Measurements from ENCODE around the gene C9orf78. TPM values are rescaled to one million over a fixed set of nuclear protein-coding genes. Genes with fewer than 3 reads are reported as not detected.

Gene C9orf78
- total and polyA plus RNA-seq, 4 donors: 31.1 to 84.2 (median 50.9) TPM

GRCh38 chr9:129828969-129829368 is 6.1 kb downstream of the C9orf78 start:
- Histone ChIP-seq H3K4me1 (ENCODE audit: control insufficient read depth in 4 of 4, insufficient read depth in 4 of 4, low read length in 3 of 4) (peaks cover 0 to 6% (median 4%) of the 10 kb centered on the region in 4 donors), H3K4me3 (ENCODE audit: low read depth in 1 of 3, low read length in 3 of 3) (no peak overlapping the region), H3K27ac (ENCODE audit: low read depth in 1 of 2, low read length in 2 of 2) (no peak overlapping the region), H3K27me3 (ENCODE audit: control insufficient read depth in 4 of 4, insufficient read depth in 4 of 4, low read length in 3 of 4) (no peaks in the 10 kb centered on the region), H3K9ac (ENCODE audit: low read depth in 1 of 2, low read length in 2 of 2) (no peak overlapping the region), H3K9me3 (ENCODE audit: control insufficient read depth in 4 of 4, low read length in 3 of 4) (no peaks in the 10 kb centered on the region), H3K36me3 (ENCODE audit: control insufficient read depth in 4 of 4, insufficient read depth in 3 of 4, low read depth in 1 of 4, low read length in 3 of 4) (peaks cover 14 to 51% (median 44%) of the 10 kb centered on the region in 4 donors)
- 95% methylated on average over 10 of the region's 10 CpGs for WGBS
- no peak for DNase-seq (ENCODE audit: low spot score)
- TF ChIP-seq JUND (IDR thresholded peaks at IDR 0.05) (no peak), EGR1 (IDR thresholded peaks at IDR 0.05; ENCODE audit: low read depth in 2 of 2) (no peak), REST (IDR thresholded peaks at IDR 0.05) (no peak), HNF4G (IDR thresholded peaks at IDR 0.05) (no peak), FOXA1 (IDR thresholded peaks at IDR 0.05) (no peak), GABPA (IDR thresholded peaks at IDR 0.05 in 1 of 2, conservative IDR thresholded peaks at IDR 0.05 in 1 of 2) (no peak), TAF1 (conservative IDR thresholded peaks at IDR 0.05) (no peak), HNF4A (conservative IDR thresholded peaks at IDR 0.05) (no peak), NR2F2 (IDR thresholded peaks at IDR 0.05) (no peak), FOXA2 (IDR thresholded peaks at IDR 0.05) (no peak), RAD21 (IDR thresholded peaks at IDR 0.05) (no peak), SP1 (IDR thresholded peaks at IDR 0.05) (no peak), YY1 (IDR thresholded peaks at IDR 0.05) (no peak)
- TF ChIP-seq, protein P1, sequence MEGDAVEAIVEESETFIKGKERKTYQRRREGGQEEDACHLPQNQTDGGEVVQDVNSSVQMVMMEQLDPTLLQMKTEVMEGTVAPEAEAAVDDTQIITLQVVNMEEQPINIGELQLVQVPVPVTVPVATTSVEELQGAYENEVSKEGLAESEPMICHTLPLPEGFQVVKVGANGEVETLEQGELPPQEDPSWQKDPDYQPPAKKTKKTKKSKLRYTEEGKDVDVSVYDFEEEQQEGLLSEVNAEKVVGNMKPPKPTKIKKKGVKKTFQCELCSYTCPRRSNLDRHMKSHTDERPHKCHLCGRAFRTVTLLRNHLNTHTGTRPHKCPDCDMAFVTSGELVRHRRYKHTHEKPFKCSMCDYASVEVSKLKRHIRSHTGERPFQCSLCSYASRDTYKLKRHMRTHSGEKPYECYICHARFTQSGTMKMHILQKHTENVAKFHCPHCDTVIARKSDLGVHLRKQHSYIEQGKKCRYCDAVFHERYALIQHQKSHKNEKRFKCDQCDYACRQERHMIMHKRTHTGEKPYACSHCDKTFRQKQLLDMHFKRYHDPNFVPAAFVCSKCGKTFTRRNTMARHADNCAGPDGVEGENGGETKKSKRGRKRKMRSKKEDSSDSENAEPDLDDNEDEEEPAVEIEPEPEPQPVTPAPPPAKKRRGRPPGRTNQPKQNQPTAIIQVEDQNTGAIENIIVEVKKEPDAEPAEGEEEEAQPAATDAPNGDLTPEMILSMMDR (IDR thresholded peaks at IDR 0.05; ENCODE audit: low read depth, low read length, missing input control): no peak
- TF ChIP-seq, protein P2, sequence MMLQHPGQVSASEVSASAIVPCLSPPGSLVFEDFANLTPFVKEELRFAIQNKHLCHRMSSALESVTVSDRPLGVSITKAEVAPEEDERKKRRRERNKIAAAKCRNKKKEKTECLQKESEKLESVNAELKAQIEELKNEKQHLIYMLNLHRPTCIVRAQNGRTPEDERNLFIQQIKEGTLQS (IDR thresholded peaks at IDR 0.05): no peak
- TF ChIP-seq, protein P3, sequence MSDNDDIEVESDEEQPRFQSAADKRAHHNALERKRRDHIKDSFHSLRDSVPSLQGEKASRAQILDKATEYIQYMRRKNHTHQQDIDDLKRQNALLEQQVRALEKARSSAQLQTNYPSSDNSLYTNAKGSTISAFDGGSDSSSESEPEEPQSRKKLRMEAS (IDR thresholded peaks at IDR 0.05): no peak
- TF ChIP-seq, protein P4, sequence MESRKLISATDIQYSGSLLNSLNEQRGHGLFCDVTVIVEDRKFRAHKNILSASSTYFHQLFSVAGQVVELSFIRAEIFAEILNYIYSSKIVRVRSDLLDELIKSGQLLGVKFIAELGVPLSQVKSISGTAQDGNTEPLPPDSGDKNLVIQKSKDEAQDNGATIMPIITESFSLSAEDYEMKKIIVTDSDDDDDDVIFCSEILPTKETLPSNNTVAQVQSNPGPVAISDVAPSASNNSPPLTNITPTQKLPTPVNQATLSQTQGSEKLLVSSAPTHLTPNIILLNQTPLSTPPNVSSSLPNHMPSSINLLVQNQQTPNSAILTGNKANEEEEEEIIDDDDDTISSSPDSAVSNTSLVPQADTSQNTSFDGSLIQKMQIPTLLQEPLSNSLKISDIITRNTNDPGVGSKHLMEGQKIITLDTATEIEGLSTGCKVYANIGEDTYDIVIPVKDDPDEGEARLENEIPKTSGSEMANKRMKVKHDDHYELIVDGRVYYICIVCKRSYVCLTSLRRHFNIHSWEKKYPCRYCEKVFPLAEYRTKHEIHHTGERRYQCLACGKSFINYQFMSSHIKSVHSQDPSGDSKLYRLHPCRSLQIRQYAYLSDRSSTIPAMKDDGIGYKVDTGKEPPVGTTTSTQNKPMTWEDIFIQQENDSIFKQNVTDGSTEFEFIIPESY (IDR thresholded peaks at IDR 0.05): no peak

All from liver (tissue), 9 donors.